ENCODE results near the gene NBPF1. TPM values are rescaled to one million over a fixed set of nuclear protein-coding genes. Genes with fewer than 3 reads are reported as not detected.
"Not testable (repeated sequence)": the region's sequence is repeated elsewhere in the genome, so short reads cannot be mapped to it uniquely, and the experiment has no call there.

NBPF1 gene
- total RNA-seq, 1 donor from 2014 or later: 41.8 TPM

DNA sequence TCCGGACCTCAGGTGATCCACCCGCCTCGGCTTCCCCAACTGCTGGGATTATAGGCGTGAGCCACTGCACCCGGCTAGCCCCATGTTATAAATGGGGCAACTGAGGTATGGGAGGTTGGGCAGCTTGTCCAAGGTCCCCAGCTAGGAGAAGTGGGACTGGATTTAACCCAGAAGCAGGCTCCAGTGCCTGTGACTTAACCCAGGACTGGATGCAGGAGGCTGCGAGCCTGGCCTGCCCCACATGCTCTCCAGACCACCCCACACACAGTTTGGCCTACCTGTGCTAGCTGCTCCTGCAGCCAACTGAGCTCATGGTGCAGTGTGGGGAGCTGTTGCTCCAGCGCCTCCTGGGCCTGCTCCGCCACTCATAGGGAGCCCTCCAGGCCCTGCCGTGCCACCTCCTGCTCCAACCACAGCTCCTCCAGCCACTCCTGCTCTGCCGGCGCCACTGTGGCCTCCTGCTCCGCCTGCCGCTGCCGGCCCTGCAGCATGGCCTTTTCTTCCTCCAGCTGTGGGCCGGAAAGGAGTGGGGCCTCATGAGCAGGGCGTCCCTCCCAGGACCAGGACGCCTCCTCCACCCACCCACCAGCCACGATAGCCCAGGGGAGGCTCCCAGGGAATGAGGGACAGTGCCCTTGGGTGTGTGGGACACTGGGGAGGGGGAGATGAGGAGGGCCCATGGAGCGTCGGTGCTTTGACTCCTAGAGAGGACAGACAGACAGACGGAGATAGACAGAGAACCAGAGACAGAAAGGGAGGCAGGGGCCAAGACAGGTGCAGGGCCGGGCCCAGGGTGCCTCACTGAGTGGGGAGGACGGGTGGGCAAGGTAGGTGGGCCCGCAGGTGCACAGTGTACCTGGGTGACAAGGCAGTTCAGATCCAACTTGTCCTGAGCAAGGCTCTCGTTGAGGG is 12.4 kb upstream of the NBPF1 start:
- peaks cover 18% of the 10 kb centered on the region for H3K27me3 Mint-ChIP-seq (ENCODE audit: unreplicated experiment)

DNA sequence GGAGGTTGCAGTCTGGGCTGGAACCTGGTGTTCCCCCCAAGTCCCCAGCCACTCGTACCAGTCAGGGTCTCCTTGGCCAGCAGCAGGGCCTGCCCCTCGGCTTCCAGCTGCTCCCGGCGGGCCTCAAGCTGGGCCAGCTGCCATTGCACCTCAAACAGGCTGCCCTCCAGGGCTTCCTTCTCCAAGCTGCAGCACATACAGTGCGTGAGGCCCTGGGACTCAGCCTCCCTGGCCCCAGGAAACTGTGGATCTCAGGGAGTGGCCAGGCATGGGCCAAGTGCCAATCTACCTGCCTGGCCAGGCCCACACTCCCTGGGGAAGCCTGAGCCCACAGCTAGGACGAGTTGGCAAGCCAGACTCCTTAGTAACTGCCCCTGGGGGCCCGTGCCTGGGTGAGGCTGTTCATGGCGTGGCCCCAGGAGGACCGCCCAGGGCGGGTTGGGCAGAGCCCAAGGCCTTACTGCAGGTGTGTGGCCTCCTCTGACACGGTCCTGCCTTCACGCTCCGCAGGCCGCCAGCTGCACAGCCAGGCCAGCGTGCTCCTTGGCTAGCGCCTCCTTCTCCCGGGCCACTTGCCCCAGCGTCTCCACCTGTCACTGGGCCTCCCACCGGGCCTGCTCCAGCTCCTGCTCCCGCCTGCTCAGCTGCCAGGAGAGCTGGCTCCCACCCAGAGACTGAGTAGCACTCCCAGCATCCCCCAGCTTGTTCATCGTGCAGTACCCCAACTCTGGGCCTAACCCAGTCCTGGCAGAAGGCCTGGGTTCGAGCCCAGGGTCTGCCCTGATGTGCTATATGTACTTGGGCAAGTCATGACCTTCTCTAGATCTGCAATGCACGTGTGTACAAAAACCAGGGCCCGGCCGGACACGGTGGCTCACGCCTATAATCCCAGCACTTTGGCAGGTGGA is 10.7 kb upstream of the NBPF1 start:
- H3K9me3 Mint-ChIP-seq (ENCODE audit: unreplicated experiment); H3K27ac Mint-ChIP-seq (ENCODE audit: unreplicated experiment); H3K4me3 Mint-ChIP-seq (ENCODE audit: unreplicated experiment); H3K4me1 Mint-ChIP-seq (ENCODE audit: unreplicated experiment); DNase-seq (ENCODE audit: low spot score): not testable (repeated sequence)
- Mint-ChIP-seq H3K27me3 (ENCODE audit: unreplicated experiment) (peaks cover 11% of the 10 kb centered on the region), H3K36me3 (ENCODE audit: low read depth, unreplicated experiment) (peaks cover 11% of the 10 kb centered on the region)

More for the DNA sequence above, 12.4 kb upstream of the NBPF1 start:
- H3K4me1 Mint-ChIP-seq (ENCODE audit: unreplicated experiment): no peaks in the 10 kb centered on the region
- no peaks in the 10 kb centered on the region for H3K9me3 Mint-ChIP-seq (ENCODE audit: unreplicated experiment)
- peak overlapping the region; percentile 76 for H3K4me3 Mint-ChIP-seq (ENCODE audit: unreplicated experiment)
- no peak overlapping the region for H3K27ac Mint-ChIP-seq (ENCODE audit: unreplicated experiment)
- TF ChIP-seq, protein P1, sequence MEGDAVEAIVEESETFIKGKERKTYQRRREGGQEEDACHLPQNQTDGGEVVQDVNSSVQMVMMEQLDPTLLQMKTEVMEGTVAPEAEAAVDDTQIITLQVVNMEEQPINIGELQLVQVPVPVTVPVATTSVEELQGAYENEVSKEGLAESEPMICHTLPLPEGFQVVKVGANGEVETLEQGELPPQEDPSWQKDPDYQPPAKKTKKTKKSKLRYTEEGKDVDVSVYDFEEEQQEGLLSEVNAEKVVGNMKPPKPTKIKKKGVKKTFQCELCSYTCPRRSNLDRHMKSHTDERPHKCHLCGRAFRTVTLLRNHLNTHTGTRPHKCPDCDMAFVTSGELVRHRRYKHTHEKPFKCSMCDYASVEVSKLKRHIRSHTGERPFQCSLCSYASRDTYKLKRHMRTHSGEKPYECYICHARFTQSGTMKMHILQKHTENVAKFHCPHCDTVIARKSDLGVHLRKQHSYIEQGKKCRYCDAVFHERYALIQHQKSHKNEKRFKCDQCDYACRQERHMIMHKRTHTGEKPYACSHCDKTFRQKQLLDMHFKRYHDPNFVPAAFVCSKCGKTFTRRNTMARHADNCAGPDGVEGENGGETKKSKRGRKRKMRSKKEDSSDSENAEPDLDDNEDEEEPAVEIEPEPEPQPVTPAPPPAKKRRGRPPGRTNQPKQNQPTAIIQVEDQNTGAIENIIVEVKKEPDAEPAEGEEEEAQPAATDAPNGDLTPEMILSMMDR (IDR thresholded peaks at IDR 0.05; ENCODE audit: unreplicated experiment): no peak
- DNase-seq (ENCODE audit: low spot score): no peak
- H3K36me3 Mint-ChIP-seq (ENCODE audit: low read depth, unreplicated experiment): peaks cover 16% of the 10 kb centered on the region

GRCh38 chr1:16623337-16623736 is 10.0 kb upstream of the NBPF1 start:
- not testable (repeated sequence) for H3K4me1 Mint-ChIP-seq (ENCODE audit: unreplicated experiment); DNase-seq (ENCODE audit: low spot score); H3K4me3 Mint-ChIP-seq (ENCODE audit: unreplicated experiment); H3K27me3 Mint-ChIP-seq (ENCODE audit: unreplicated experiment); H3K27ac Mint-ChIP-seq (ENCODE audit: unreplicated experiment); H3K9me3 Mint-ChIP-seq (ENCODE audit: unreplicated experiment)
- H3K36me3 Mint-ChIP-seq (ENCODE audit: low read depth, unreplicated experiment): peaks cover 11% of the 10 kb centered on the region

DNA sequence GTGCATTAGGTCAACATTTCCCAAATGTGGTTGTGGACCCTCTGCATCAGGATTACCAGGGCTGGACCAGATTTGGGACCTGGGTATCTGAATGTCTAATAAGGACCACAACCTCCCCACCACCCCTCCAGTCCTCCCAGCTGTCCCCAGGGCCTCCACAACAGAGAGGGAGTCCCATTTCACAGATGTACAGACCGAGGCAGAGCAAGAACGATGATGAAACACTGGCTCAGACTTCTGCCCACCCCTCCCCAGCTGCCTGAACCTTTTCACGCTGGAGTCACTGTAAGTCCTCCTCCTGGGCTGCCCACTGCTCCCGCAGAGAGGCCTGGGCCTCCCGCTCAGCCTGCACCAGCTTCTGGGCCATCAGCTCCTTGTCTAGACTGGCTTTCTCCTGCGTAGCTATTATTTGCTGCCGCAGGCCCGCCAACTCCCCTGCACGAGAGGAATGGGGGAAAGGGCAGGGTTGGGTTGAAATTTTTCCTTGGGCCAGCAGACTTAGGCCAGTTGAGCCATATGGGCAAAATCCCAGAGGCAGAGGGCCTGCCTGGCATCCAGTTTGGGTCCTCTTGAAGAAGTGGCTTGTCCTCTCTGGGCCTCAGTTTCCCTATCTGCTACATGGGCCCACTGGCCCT is 8.4 kb upstream of the NBPF1 start:
- DNase-seq (ENCODE audit: low spot score); H3K9me3 Mint-ChIP-seq (ENCODE audit: unreplicated experiment); H3K4me3 Mint-ChIP-seq (ENCODE audit: unreplicated experiment); H3K27ac Mint-ChIP-seq (ENCODE audit: unreplicated experiment); H3K27me3 Mint-ChIP-seq (ENCODE audit: unreplicated experiment); H3K4me1 Mint-ChIP-seq (ENCODE audit: unreplicated experiment): not testable (repeated sequence)
- H3K36me3 Mint-ChIP-seq (ENCODE audit: low read depth, unreplicated experiment): peaks cover 11% of the 10 kb centered on the region

DNA sequence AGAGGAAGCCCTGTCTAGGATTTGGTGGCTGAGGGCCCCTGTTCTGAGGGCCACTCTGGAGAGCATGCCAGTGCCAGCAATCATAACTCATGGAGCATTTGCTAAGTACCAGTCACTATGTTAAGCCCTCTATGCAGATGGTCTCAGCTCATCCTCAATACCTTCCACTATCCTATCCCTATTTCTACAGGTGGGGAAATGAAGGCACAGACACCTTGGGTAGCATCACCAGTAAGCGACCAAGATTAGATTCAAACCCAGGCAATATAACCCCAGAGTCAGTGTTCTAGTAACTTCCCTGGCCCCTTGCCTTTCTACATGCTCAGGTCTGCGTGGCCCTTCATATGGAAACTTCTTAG is 7.9 kb upstream of the NBPF1 start:
- TF ChIP-seq, protein P1 (IDR thresholded peaks at IDR 0.05; ENCODE audit: unreplicated experiment): peak; percentile 77
- no peak for DNase-seq (ENCODE audit: low spot score)
- Mint-ChIP-seq H3K27ac (ENCODE audit: unreplicated experiment) (no peak overlapping the region), H3K27me3 (ENCODE audit: unreplicated experiment) (peaks cover 6% of the 10 kb centered on the region), H3K9me3 (ENCODE audit: unreplicated experiment) (no peaks in the 10 kb centered on the region), H3K4me3 (ENCODE audit: unreplicated experiment) (no peak overlapping the region), H3K36me3 (ENCODE audit: low read depth, unreplicated experiment) (peaks cover 8% of the 10 kb centered on the region), H3K4me1 (ENCODE audit: unreplicated experiment) (no peaks in the 10 kb centered on the region)

DNA sequence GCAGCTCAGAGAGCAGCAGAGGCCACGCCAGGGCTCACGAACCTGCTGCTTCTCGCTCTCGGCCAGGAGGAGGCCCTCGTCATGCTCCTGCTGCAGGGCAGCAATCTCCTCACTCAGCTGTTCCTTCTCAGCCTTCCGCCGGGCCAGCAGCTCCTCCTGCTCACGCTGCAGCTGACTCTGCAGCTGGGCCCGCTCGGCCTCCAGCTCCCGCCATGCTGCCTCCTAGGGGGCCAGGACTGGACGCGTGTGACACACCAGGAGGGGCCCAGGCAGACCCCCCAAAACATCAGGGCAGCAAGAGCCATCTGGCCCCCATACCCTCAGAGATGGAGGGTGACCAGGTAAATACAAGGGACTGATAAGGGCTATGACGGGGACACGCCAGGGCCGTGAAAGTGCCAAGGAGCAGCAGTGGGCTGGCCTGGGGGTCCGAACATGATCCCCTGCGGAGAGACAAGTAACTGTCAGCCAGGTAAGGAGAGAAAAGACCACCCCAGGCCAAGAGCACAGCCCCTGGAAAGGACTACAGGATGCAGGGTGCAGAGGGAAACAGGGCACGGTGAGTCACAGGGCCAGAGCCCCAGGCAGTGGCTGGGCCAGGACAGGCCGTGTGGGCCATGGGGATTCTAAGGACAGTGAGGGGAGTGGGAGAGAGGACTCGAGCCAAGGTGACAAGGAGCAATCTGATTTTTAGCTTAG is 6.6 kb upstream of the NBPF1 start:
- H3K4me3 Mint-ChIP-seq (ENCODE audit: unreplicated experiment); H3K9me3 Mint-ChIP-seq (ENCODE audit: unreplicated experiment); DNase-seq (ENCODE audit: low spot score); H3K27ac Mint-ChIP-seq (ENCODE audit: unreplicated experiment); H3K27me3 Mint-ChIP-seq (ENCODE audit: unreplicated experiment); H3K36me3 Mint-ChIP-seq (ENCODE audit: low read depth, unreplicated experiment); H3K4me1 Mint-ChIP-seq (ENCODE audit: unreplicated experiment): not testable (repeated sequence)
